Activated T-cell treated with anti-CD3 and anti-CD28 coated beads, Interleukin-2, amount 50 U/mL, for 4 hours (primary cell): ENCODE measurements around the gene LILRA6. TPM values are rescaled to one million over a fixed set of nuclear protein-coding genes. Genes with fewer than 3 reads are reported as not detected.
"Not testable (repeated sequence)": the region's sequence is repeated elsewhere in the genome, so short reads cannot be mapped to it uniquely, and the experiment has no call there.

Experiments
- ATAC-seq, 2 donors: fragments of 200-7000 bp; cut with Tn5 transposase; one replicate each; pipeline ENCODE4 v1.10.0; 2021
- DNase-seq: peaks from one replicate; pipeline ENCODE4 v3.0.0-alpha.2; 2020
- H3K27me3 Mint-ChIP-seq: one replicate; pipeline ENCODE4 v1.8.0; 2021; ENCODE audit warnings: low read depth, mixed read lengths
- H3K36me3 Mint-ChIP-seq: one replicate; pipeline ENCODE4 v1.8.0; 2022; ENCODE audit warnings: mixed read lengths; ENCODE audit not compliant: insufficient read depth
- H3K4me1 Mint-ChIP-seq: one replicate; pipeline ENCODE4 v1.8.0; 2021; ENCODE audit warnings: low read depth, mixed read lengths
- H3K4me3 Mint-ChIP-seq: one replicate; pipeline ENCODE4 v1.8.0; 2021; ENCODE audit warnings: mild to moderate bottlenecking, moderate library complexity, mixed read lengths
- H3K9me3 Mint-ChIP-seq: one replicate; pipeline ENCODE4 v1.8.0; 2021; ENCODE audit warnings: mixed read lengths
- total RNA-seq, 3 donors: library from RNA; stranded (reverse); gene quantifications; one replicate each; pipeline ENCODE4 v1.2.1, GENCODE V29; 2021

LILRA6 gene
- total RNA-seq, 3 donors from 2014 or later = not detected

DNA sequence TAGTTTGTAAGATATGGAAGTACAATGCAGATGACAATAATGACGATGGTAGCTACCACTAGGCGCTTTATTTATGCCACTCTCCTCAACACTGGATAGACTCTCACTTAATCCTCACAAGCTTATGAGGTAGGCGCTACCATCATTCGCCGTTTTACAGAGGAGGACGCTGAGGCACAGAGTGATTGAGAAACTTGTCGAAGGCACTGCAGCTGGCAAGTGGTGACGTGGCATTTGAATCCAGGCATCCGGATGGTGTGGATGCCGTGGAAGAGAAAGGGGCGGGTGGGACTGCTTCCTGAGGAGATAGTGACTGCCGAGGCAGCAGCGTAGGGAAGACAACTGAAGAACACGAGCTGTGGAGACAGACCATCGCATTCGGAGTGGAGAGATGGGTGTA lies 43.2 kb downstream of the LILRA6 start:
- Mint-ChIP-seq H3K4me1 (peaks cover 35% of the 10 kb centered on the region), H3K27me3 (no peaks in the 10 kb centered on the region), H3K9me3 (no peaks in the 10 kb centered on the region), H3K4me3 (peak overlapping the region; percentile 77), H3K36me3 (peaks cover 43% of the 10 kb centered on the region)
- no peak for DNase-seq
- ATAC-seq = no peak

DNA sequence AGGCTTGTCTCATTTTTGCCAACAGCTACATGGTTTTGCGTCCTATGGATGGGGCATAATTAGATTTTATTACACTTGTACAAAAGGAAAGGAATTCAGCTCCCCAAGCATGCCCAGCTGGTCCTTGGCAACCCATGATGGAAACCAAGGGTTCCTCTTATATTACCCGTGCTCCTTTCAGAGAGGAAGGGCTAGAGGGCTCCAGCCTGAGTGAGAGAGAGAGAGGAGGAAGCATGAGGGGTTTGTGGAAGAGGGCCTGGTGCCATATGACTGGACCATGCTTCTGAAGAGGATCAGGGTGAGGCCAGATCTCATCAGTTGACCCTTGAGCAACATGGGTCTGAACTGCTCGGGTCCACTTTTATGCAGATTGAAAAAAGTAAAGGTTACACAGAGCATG lies 45.5 kb downstream of the LILRA6 start:
- H3K4me3 Mint-ChIP-seq = no peak overlapping the region
- H3K9me3 Mint-ChIP-seq = no peaks in the 10 kb centered on the region
- peaks cover 28% of the 10 kb centered on the region for H3K36me3 Mint-ChIP-seq
- H3K27me3 Mint-ChIP-seq = no peaks in the 10 kb centered on the region
- ATAC-seq (no peak), DNase-seq (no peak)
- H3K4me1 Mint-ChIP-seq = peaks cover 24% of the 10 kb centered on the region

DNA sequence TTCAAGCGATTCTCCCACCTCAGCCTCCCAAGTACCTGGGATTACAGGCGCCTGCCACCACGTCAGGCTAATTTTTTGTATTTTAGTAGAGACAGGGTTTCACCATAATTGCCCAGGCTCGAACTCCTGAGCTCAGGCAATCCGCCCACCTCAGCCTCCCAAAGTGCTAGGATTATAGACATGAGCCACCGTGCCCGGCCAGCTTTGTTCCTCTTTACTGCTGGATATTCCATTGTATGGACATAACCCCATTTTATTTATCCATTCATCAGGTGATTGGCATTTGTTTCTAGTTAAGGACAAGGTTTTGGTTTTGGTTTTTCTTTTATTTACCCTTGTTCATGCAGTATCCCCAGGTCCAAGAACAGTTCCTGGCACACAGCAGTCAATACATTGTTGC lies 46.1 kb downstream of the LILRA6 start:
- Mint-ChIP-seq H3K4me1 (peaks cover 24% of the 10 kb centered on the region), H3K9me3 (no peaks in the 10 kb centered on the region), H3K4me3 (no peak overlapping the region), H3K27me3 (no peaks in the 10 kb centered on the region), H3K36me3 (peaks cover 22% of the 10 kb centered on the region)
- DNase-seq (no peak), ATAC-seq (no peak)

DNA sequence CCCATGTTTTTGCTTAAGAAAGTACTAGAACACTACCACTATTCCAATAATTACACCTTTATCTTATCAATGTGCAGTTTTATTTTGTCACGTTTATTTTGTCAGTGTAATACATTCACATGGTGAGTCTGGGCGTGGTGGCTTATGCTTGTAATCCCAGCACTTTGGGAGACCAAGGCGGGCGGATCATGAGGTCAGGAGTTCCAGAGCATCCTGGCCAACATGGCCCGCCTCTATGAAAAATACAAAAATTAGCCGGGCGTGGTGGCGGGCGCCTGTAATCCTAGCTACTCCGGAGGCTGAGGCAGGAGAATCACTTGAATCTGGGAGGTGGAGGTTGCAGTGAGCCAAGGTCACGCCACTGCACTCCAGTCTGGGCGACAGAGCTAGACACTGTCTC lies 48.1 kb downstream of the LILRA6 start:
- DNase-seq, H3K27me3 Mint-ChIP-seq, H3K4me3 Mint-ChIP-seq, ATAC-seq, H3K9me3 Mint-ChIP-seq: not testable (repeated sequence)
- peaks cover 13% of the 10 kb centered on the region for H3K36me3 Mint-ChIP-seq
- peaks cover 21% of the 10 kb centered on the region for H3K4me1 Mint-ChIP-seq

DNA sequence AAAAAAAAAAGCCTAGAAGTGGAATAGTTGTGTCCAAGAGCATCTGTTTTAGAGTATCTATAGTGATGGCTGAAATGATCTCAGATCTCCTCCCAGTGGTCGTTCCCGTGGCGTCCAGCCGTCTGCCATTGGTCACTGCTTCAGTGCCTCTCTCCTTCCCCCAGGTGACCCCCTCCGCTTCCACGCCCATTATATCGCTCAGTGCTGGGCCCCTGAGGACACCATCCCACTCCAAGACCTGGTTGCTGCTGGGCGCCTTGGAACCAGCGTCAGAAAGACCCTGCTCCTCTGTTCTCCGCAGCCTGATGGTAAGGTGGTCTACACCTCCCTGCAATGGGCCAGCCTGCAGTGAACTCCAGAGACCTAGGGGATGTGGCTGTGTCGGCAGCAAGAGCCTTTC lies 49.6 kb downstream of the LILRA6 start:
- H3K4me1 Mint-ChIP-seq = peaks cover 25% of the 10 kb centered on the region
- DNase-seq (no peak), ATAC-seq (no peak)
- H3K27me3 Mint-ChIP-seq = no peaks in the 10 kb centered on the region
- H3K9me3 Mint-ChIP-seq = no peaks in the 10 kb centered on the region
- H3K36me3 Mint-ChIP-seq = peaks cover 13% of the 10 kb centered on the region
- H3K4me3 Mint-ChIP-seq = peak overlapping the region; percentile 87

DNA sequence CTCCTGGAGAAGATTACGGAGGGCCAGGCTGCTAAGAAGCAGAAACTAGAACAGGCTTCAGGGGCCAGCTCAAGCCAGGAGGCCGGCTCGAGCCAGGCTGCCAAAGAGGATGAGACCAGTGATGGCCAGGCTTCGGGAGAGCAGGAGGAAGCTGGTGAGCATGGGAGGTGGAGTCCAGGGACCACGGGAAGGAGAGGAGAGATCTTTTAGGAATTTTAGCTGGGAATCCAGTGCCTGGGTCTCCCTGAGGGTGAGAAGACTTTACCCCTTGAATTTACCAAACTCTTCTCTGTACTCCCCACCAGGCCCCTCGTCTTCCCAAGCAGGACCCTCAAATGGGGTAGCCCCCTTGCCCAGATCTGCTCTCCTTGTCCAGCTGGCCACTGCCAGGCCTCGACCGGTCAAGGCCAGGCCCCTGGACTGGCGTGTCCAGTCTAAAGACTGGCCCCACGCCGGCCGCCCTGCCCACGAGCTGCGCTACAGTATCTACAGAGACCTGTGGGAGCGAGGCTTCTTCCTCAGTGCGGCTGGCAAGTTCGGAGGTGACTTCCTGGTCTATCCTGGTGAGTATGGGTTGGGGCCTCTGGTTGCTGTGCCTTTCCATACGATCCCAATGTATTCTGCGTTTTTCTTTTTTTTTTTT lies 50.7 kb downstream of the LILRA6 start:
- DNase-seq (no peak), ATAC-seq (no peak)
- Mint-ChIP-seq H3K27me3 (no peaks in the 10 kb centered on the region), H3K4me3 (peak overlapping the region; percentile 87), H3K36me3 (peaks cover 14% of the 10 kb centered on the region), H3K9me3 (no peaks in the 10 kb centered on the region), H3K4me1 (peaks cover 35% of the 10 kb centered on the region)

DNA sequence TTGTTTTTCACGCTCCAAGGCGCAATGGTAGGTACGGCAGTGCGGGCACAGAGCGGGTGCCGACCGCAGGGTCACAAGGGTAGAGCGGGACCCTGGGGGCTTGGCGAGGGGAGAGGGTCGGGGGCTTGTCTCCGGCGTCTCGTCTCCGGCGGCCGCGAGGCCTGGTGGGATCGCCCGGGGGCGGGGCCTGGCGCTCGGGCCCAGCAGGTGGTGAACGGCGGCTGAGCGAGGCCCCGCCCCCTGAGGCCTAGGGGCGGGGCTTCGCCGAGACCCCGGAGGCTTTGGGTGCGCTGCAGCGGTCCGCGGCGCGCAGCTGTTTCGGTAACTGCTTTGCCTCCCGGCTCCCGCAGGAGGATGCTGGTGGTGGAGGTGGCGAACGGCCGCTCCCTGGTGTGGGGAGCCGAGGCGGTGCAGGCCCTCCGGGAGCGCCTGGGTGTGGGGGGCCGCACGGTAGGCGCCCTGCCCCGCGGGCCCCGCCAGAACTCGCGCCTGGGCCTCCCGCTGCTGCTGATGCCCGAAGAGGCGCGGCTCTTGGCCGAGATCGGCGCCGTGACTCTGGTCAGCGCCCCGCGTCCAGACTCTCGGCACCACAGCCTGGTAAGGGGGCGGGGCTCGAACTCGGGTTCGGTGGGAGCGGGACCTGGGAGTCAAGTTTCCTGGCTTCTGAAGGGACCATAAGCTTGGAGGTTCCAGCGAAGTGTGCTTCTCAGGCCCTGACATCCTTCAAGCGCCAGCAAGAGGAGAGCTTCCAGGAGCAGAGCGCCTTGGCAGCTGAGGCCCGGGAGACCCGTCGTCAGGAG lies 51.4 kb downstream of the LILRA6 start, which contains the start of gene TSEN34:
Gene TSEN34, plus strand, starts transcription at position 298 of the 800 bp plus-strand sequence. Its CDS starts 57 bp downstream, at position 355.
- H3K27me3 Mint-ChIP-seq = no peaks in the 10 kb centered on the region
- ATAC-seq (peak; percentile 35 to 41), DNase-seq (peak; percentile 82)
- peaks cover 16% of the 10 kb centered on the region for H3K36me3 Mint-ChIP-seq
- no peaks in the 10 kb centered on the region for H3K9me3 Mint-ChIP-seq
- peak within 1 kb of the TSS; percentile 87 for H3K4me3 Mint-ChIP-seq
- peaks cover 37% of the 10 kb centered on the region for H3K4me1 Mint-ChIP-seq

DNA sequence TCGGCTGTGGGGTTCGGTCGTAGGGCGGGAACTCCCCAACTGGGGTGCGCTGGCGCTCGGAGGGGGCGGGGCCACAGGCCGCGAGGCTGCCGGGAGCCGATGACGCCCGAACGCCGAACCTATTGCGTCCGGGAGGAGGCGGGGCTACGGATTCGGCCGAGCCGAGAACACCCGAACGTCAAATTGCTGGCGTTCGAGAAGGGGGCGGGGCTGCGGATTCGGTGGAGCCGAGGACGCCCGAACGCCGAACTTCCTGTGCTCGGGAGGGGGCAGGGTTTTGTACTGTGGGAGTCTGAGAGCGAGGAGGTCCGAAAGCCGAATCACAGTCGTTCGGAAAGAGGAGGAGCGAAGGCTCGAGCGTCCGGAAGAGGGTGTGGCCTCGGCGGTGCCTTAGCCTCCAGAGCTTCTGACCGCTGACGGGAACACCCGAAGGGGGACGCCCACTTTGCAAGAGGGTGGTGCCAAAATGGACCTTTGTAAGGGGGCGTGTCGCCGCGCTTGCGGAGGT lies 52.0 kb downstream of the LILRA6 start:
- H3K9me3 Mint-ChIP-seq = no peaks in the 10 kb centered on the region
- H3K27me3 Mint-ChIP-seq = no peaks in the 10 kb centered on the region
- ATAC-seq (peak; percentile 63 to 65), DNase-seq (peak; percentile 100)
- H3K4me3 Mint-ChIP-seq = peak overlapping the region; percentile 87
- H3K36me3 Mint-ChIP-seq = peaks cover 14% of the 10 kb centered on the region
- H3K4me1 Mint-ChIP-seq = peaks cover 37% of the 10 kb centered on the region

DNA sequence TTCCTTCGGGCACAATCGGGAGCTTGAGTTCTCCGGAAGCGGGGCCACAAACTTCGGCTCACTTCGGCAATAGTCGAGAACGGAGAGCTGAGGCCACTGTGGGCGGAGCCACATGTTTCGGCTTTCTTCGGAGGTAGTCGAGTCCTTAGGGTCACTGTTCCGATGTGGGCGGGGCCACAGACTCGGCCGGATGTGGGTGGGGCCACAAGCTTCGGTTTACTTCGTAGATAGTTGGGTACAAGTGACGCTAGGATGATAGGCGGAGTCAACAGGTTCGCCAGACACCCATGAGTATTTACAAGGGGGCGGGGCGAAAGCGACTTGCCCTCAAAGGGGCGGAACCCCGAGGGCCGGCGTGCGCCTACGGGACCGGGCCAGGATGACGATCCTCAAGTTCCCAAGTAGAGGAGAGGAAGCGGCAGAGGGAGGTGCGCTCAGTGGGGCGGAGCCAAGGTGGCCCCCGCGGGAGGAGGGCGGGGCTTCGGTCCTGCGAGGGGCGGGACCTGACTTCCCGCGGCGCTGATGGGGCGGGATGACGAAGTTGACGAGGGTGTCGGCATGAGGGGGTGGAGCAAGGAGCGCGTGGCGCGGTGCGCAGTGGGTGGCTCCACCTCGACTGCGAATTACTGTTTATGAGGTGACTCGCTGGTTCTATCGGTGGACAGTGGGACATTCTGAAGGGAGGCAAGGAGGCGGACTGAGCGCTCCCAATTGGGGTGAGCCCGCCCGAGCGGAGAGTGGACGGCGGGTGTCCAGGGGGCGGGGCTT lies 52.7 kb downstream of the LILRA6 start:
- DNase-seq (peak; percentile 100), ATAC-seq (peak; percentile 59 to 63)
- H3K36me3 Mint-ChIP-seq = peaks cover 14% of the 10 kb centered on the region
- H3K4me3 Mint-ChIP-seq = peak overlapping the region; percentile 87
- H3K4me1 Mint-ChIP-seq = peaks cover 37% of the 10 kb centered on the region
- H3K9me3 Mint-ChIP-seq = no peaks in the 10 kb centered on the region
- no peaks in the 10 kb centered on the region for H3K27me3 Mint-ChIP-seq

DNA sequence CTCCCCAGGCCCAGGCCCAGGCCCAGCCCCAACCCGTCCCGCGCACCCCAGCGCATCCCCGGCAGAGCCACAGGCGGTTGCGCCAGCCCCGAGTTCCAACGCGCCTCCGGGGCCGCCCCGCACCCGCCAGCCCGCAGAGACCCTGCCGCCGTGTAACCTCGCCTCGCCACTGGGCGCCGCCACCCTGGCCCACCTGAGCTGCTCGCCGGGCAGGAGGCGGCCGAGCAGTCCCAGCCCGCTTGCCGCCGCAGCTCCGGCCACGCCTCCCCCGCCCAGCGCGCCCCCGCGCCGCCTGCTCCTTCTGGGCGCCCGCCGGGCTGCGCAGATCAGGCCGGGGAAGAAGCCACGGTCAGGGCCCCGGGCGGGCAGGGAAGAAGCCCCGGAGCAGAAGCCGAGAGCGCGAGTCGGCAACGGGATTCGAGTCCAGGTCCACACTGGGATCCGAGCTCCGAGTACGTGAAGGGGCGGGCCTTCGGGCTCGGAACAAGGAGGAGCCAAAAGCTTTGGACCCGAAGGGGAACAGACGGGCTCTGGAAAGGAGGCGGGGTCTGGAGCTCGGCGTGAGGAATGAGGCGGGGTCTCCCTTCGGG lies 53.4 kb downstream of the LILRA6 start, which contains the start of gene MBOAT7:
Gene MBOAT7, minus strand, starts transcription at position 436 of the 590 bp plus-strand sequence. CDS start 1,072 bp downstream, outside the sequence.
- peaks cover 37% of the 10 kb centered on the region for H3K4me1 Mint-ChIP-seq
- H3K9me3 Mint-ChIP-seq = no peaks in the 10 kb centered on the region
- ATAC-seq (peak; percentile 2), DNase-seq (no peak)
- H3K36me3 Mint-ChIP-seq = peaks cover 14% of the 10 kb centered on the region
- H3K27me3 Mint-ChIP-seq = no peaks in the 10 kb centered on the region
- peak within 1 kb of the TSS; percentile 87 for H3K4me3 Mint-ChIP-seq

DNA sequence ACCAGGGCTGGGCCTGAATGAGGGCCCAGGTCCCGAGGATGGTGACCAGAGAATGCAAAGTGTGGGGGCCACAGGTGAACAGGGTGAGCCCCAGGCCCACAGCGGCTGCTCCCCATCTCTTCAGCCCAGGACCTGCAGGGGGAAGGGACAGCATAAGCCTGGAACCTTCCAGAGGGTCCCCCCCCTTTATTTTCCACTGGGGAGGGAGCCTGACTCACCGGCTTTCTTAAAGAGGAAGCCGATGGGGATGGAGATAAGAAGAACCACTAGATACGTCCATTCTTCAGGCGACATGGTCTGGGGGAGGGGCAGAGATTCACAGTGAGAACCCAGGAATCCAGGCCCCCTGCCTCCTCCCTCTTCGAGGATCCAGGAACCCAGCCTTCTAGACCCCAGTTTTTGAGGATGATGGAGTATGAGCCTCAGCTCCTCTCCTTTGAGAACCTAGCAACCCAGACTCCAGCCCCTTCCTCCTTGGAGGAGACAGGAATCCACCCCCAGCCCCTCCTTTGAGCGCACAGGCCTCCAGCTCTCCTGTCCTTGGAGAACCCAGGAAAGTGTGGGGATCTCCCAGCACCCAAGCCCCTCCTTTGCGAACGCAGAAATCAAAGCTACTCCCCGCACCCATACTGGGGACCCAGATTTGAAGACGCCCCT lies 54.2 kb downstream of the LILRA6 start:
- Mint-ChIP-seq H3K27me3 (no peaks in the 10 kb centered on the region), H3K9me3 (no peaks in the 10 kb centered on the region), H3K4me1 (peaks cover 37% of the 10 kb centered on the region), H3K4me3 (peak overlapping the region; percentile 87), H3K36me3 (peaks cover 9% of the 10 kb centered on the region)
- ATAC-seq = no peak
- peak; percentile 59 for DNase-seq

DNA sequence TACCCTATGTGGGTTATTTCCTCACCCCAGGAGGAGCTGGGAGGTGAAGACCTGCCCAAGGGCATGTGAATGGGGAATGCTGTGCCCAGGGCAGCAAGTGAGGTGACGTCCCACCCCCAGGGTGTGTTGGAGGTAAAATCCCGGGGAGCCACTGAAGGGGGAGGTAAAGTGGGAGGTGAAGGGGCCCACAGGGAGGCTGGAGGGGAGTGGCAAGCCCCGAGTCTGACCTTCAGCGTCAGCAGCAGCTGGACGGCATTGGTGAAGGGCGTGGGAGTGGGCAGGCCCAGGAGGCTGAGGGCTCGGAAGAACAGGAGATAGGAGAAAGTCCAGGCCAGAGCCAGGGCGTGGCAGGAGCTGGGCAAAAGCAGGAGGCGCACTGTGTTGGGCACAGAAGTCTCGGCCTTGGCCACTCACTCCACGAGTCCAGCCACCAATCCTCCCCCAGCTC lies 55.6 kb downstream of the LILRA6 start:
- peaks cover 9% of the 10 kb centered on the region for H3K36me3 Mint-ChIP-seq
- DNase-seq (no peak), ATAC-seq (no peak)
- H3K27me3 Mint-ChIP-seq = no peaks in the 10 kb centered on the region
- H3K4me3 Mint-ChIP-seq = peak overlapping the region; percentile 87
- H3K9me3 Mint-ChIP-seq = no peaks in the 10 kb centered on the region
- H3K4me1 Mint-ChIP-seq = peaks cover 25% of the 10 kb centered on the region
